NCI-H446 (cell line): ENCODE measurements around the gene CCDC137.

Source experiments
- DNase-seq, 2 experiments: peaks; one replicate each; lab custom pipeline; 2025; lab: John Stamatoyannopoulos, UW

Gene CCDC137

DNA sequence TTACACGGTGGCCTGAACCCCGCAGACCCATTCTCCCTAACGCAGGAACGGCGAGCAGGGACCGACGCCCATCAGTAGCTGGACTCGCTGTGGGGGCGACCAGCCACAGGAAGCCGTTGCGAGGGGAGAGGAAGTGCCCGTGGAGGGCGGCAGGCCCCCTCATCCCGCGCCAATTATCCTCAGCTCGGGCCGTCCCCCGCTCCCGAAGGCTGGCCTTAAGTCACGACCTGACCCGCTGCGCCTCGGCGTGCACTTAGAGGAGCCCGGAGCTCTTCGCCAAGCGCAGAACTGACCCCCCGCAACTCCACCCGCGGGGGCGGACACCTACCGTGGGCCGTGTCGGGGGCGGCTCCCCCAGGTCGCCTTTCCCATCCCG is 16.7 kb downstream of the CCDC137 start:
- peak in 1 of 2 experiments; percentile 56 for DNase-seq

DNA sequence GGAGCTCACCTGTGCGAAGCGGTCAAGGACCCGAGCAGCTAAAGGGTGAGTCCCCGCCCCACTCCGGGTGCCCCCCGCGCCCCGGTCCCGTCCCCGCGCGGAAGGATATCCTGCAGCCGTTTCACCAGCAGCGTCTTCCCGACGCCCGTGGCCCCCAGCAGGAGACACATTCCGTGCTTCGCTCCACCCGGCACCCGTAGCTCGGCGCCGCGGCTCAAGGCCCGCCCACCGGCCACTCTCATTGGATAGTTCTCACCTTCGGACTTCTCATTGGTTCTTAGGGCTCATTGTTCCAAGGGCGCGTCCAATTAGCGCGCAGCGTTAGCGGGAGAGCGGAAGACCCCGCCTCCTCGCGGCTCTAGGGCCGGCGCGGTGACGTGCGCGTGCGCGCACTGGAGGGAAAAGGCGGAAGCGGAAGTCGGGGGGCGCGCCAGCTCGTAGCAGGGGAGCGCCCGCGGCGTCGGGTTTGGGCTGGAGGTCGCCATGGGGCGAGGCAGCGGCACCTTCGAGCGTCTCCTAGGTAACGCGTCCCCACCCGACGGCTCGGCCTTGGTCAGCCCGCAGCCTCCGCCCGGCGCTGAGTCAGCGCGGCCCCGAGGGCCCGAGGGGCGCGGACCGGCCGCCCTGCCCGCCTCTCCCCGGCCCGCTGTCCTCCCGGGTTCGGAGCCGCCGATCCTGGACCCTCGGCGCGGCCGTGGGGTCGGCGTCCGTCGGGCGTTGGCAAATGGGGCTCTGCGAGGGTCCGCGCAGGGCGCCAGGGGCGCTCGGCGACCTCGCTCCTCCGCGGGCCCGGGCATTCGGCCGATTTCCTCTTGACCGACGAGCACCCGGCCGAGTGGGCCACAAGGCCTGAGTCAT is 17.3 kb downstream of the CCDC137 start, which contains the start of the genes ARL16 and HGS:
ARL16 (minus strand) TSS at position 214 of the 858 bp plus-strand sequence; CDS start at position 170, 44 bp downstream.
HGS (plus strand) TSS at position 428 of the 858 bp plus-strand sequence; CDS start at position 484, 56 bp downstream.
- peak; percentile 98 to 100 for DNase-seq

DNA sequence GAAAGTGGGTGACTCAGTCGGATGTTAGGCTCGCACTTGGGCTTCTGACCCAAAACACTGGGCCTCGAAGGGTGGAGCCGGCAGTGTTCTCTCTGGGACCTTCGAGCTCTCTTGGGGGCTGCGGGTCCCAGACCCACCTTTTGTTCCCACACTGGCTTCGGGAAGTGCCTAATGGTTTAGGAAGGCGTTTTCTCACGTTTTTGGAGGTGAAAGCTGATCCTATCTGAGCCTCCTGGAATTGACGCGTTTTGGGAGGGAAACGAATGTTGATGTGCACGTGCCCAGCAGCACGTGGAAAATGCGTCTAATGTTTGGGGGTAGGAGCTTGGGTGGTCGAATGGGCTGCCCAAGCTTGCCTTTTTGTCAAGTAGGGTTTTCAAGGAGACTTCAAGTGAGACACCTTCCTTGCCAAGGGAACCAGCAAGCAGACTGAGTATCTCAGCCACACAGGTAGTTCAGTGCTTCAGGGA is 17.9 kb downstream of the CCDC137 start:
- no peak for DNase-seq

DNA sequence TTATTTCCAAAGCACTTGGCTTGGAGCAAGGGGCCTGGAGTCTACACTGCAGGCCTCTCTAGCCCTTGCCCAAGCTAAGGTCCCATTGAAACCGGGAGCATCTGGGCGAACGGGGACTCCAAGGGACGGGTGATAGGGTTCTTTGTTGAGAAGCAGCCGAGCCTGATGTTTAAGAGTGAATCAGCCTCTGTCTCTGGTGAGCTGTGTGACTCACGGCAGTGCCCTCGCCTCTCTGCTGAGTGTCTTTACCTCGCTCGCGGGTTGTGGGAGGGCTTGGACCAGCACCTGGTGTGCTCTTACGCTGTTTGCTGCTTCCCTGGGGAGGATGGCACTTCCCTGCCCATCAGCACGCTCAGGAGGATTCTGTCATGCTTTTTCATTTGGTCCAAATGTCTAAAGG is 18.6 kb downstream of the CCDC137 start:
- no peak for DNase-seq

DNA sequence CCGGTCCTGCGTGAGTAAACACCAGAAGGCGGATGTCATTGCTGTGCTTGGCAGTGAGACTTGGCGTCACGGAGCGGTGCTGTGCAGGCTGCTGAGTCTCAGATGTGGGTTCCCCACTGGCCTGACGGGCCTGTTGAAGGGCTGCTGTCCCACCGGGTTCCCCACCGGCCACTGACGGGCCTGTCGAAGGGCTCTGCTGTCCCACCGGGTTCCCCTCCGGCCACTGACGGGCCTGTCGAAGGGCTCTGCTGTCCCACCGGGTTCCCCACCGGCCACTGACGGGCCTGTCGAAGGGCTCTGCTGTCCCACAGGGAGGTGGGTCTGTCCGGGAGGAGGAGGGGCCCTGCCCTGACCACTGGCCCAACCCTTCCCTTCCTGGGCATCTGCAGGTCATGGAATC is 20.1 kb downstream of the CCDC137 start:
- no peak for DNase-seq

DNA sequence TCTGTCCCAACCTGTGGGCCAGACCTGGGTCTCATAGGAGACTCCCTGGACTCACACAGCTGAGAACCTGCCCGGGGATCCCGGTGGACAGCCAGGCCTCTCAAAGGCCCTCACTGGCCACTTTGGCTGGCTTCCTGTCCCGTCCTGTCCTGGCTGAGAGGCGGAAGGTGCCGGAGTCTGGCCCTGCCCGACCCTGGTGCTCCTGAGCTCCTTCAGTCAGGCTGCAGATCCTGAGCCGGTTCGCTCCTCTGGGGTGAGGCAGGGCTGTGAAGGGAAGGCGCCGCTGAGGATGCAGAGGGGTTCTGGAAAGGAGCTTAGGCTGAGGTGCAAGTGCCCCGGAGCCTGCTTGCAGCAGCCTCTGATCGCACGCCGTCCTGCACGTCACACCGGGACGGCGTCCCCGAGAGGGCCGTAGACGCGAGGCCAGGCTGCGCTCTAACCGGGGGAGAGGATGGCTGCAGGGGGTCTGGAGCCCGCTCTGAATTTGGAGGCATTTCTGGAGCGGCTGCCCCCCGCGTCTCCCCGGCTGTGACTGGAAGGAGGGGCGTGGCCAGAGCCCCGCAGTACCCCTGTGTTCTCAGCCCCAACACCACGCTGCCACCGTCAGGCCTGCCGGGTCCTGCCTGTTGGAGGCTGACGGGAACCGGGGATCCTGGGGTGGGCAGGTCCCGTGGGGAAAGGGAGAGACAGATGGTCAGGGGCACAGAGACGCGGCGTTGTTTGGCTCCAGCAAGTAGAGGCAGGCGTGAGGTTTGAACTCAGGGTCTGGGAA is 21.4 kb downstream of the CCDC137 start:
- no peak for DNase-seq

DNA sequence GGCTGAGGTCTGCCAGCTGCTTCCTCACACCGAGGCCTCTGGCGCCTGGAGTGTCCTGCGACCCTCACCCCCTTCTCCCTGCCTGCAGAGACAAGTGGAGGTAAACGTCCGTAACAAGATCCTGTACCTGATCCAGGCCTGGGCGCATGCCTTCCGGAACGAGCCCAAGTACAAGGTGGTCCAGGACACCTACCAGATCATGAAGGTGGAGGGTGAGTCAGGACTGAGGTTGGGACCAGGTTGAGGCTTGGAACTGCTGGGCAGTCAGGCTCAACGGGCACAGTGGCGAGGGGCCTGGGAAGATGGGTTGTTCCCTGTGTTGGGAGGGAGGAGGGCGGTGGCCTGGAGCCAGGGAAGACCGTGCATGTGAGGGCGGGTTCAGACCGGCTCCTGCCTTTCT is 22.1 kb downstream of the CCDC137 start:
- DNase-seq, result no peak

DNA sequence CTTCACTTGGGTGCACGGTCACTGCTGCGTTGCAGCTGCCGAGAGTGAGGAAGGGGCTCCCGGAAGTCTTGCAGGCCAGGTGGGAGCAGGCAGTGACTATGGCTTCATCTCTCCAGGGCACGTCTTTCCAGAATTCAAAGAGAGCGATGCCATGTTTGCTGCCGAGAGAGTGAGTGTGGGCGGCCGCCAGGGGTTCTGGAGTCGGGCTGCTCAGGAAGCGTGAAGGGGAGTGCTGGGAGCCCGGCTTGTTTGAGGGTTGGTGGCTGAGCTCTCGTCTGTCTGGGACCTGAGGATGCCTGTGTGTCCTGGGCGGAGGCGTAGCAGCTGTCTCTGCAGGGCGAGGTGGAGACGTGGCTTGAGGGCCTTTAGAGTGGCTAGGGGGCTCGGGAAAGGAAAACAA is 23.5 kb downstream of the CCDC137 start:
- DNase-seq, result no peak

DNA sequence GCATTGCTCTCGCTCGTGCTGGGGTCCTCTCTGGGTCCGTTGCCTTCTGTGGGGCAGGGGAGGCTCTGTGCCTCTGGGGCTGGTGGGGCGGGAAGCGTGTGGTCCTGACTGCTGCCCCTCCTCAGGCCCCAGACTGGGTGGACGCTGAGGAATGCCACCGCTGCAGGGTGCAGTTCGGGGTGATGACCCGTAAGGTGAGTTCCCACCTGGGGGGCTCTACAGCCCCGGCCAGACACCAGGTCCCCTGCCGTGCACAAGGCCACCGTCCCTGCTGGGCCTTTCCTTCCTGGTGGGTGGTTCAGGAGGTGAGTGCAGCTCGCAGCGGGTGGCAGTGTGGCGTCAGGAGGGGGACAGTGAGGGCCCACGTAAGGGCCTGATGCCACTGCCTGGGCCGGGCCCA is 24.0 kb downstream of the CCDC137 start:
- no peak for DNase-seq

DNA sequence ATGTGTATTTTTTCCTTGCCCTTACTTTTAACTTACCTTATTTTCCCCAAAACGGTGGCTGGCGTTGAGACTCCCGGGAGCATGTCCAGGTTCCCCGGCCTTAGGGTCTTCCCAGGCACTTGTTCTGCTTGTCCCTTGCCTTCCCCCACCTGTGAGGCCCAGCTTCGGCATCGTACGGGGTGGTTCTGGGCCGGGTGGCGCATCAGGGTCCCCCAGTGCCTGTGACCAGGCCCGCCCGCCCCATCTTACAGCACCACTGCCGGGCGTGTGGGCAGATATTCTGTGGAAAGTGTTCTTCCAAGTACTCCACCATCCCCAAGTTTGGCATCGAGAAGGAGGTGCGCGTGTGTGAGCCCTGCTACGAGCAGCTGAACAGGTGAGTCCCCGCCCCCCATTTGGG is 24.7 kb downstream of the CCDC137 start:
- no peak for DNase-seq

DNA sequence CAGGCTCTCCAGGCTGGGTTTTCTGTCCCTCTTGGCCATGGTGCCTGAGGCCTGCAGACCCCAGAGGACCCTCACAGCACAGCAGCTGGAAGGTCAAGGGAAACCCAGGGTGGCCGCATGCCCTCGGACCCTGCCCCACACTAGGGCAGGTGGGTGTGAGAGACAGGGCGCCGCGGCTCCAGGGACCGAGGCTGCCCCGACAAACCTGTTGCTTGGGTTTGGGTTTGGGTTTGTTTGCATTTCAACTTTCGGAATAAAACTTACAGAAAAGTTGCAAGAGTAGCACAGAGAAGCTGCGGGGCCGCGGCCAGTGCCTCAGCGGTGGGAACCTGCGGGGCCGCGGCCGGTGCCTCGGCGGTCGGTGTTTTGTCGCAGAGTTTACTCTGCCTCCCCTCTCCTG is 25.1 kb downstream of the CCDC137 start:
- DNase-seq, result no peak

DNA sequence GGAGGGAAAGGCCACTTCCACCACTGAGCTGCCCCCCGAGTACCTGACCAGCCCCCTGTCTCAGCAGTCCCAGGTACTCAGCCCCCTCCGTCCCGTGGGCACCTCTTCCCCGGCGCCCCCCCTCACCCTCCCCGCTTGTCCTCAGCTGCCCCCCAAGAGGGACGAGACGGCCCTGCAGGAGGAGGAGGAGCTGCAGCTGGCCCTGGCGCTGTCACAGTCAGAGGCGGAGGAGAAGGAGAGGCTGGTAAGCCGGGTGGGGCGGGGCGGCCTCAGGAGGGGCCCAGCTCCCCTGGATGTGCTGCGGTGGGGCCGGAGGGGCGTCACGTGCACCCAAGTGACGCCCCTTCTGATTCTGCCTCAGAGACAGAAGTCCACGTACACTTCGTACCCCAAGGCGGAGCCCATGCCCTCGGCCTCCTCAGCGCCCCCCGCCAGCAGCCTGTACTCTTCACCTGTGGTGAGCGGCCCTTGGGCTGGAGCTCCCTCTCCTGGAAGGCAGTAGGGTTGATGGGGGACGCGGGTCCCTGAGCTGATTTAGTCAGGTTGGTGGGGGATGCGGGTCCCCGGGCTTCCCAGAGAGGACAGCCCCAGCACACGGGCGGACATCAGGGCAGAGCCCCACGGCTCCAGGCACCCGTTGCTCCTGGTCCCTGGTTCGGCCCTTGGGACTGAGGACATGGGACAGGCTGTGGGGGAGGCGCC is 27.1 kb downstream of the CCDC137 start:
- DNase-seq, result no peak

DNA sequence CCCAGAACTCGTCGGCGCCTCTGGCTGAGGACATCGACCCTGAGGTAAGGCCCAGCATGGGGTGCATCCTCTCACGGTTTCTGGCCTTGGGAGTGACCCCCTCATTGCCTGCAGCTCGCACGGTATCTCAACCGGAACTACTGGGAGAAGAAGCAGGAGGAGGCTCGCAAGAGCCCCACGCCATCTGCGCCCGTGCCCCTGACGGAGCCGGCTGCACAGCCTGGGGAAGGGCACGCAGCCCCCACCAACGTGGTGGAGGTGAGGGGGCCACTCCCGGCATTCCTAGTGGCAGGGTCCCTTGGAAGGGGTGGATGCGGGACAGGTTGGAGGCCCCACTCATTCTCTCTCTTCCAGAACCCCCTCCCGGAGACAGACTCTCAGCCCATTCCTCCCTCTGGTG is 28.3 kb downstream of the CCDC137 start:
- no peak for DNase-seq

DNA sequence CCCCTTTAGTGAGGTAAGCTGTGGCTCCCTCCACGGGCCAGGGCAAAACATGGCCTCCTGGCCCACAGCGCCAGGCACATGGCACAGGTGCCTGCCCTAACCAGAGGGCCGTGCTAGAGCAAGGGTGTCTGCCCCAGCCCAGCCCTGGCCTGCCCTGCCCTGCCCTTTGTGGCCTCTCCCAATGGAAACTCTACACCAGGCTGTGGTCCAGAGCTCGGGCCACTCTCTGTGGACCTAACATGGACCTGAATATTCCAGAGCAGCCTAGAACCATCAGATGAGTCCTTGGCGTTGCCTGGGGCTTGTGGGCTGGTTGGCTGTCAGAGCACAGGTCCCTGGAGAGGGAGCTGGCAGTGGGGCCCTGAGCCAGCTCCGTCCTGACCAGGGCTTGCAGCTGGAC is 28.7 kb downstream of the CCDC137 start:
- no peak for DNase-seq

DNA sequence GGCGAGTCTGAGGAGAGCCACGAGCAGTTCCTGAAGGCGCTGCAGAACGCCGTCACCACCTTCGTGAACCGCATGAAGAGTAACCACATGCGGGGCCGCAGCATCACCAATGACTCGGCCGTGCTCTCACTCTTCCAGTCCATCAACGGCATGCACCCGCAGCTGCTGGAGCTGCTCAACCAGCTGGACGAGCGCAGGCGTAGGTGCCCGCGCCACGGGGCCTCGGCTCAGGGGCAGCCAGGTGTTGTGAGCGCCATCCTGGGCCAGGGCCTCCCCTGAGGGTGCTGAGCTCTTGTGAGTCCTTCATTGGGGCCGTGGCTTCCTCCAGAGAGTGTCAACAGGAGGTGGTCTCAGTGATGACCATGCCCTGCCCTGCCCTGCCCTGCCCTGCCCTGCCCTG is 29.3 kb downstream of the CCDC137 start:
- DNase-seq, result no peak

DNA sequence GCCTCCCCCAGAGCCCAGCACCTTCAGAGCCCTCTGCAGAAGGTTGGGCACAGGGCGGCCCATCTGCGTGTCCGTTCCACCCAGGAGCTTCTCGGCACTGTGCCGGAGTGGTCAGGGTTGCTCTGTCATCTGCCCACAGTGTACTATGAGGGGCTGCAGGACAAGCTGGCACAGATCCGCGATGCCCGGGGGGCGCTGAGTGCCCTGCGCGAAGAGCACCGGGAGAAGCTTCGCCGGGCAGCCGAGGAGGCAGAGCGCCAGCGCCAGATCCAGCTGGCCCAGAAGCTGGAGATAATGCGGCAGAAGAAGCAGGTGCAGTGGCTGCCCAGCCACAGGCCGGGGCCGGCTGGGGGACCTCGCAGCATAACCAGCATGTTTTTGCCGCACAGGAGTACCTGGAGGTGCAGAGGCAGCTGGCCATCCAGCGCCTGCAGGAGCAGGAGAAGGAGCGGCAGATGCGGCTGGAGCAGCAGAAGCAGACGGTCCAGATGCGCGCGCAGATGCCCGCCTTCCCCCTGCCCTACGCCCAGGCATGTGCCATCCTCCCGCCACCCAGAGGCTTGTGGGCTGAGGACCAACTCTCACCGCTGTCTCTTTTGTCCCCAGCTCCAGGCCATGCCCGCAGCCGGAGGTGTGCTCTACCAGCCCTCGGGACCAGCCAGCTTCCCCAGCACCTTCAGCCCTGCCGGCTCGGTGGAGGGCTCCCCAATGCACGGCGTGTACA is 29.8 kb downstream of the CCDC137 start:
- no peak for DNase-seq

DNA sequence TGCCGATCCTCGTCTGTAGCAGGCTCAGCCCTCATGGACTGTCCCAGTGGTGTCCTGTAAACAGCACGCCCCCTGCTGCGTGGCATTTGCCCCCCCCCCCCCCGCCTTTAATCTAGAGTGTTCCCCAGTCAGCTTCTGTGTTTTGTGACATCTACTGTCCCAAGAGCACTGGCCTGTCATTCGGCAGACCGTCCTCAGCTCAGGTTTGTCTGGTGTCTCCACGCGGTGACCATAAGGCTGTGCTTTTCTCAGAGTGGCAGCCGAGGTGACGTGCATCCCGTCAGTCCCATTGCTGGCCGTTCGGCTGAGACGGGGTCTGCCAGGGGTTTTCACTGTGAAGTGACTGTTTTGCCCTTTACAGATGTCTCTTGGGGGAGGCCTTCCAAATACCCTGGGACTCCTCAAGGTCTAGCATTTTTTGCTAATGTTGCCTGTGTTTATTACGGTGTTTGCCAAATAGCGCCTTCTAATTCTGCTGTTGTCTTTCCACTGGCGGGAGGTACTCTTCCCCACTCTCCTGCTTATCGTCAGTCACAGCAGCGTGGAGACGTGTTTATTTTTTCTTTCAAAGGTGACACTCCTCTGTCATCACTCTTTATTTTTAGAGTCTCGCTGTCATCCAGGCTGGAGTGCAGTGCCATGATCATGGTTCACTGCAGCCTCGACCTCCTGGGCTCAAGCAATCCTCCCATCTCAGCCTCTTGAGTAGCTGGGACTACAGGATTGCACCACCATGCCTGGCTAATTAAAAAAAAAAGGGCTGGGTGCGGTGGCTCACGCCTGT is 30.9 kb downstream of the CCDC137 start:
- DNase-seq, result no peak

DNA sequence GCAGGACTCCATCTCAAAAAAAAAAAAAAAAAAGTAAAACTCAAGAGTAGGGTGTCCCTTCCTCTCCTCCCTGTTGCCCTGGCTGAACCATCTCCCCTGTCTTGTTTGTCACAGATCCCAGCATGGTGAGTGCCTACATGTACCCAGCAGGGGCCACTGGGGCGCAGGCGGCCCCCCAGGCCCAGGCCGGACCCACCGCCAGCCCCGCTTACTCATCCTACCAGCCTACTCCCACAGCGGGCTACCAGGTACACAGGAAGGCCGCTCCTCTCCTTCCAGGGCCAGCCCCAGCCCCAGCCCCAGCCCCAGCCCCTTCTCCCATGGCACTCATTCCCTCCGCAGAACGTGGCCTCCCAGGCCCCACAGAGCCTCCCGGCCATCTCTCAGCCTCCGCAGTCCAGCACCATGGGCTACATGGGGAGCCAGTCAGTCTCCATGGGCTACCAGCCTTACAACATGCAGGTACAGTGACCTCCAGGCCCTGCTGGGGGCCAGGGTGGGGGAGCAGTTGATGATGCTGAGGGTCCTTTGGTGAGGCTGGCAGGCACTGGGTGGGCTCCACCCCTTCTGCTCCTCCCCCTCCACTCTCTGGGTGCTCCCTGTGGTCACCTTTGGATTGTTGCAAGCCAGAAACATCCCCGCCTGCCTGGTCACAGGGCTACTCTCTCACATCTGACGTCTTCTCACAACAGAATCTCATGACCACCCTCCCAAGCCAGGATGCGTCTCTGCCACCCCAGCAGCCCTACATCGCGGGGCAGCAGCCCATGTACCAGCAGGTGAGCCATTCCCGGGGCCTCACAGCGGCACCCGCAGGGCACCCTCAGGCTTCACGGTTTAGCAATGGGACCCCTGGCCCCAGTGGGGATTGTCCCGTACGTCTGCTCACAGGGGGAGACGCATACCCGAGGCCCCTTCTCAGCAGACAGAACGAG is 34.1 kb downstream of the CCDC137 start:
- no peak for DNase-seq

DNA sequence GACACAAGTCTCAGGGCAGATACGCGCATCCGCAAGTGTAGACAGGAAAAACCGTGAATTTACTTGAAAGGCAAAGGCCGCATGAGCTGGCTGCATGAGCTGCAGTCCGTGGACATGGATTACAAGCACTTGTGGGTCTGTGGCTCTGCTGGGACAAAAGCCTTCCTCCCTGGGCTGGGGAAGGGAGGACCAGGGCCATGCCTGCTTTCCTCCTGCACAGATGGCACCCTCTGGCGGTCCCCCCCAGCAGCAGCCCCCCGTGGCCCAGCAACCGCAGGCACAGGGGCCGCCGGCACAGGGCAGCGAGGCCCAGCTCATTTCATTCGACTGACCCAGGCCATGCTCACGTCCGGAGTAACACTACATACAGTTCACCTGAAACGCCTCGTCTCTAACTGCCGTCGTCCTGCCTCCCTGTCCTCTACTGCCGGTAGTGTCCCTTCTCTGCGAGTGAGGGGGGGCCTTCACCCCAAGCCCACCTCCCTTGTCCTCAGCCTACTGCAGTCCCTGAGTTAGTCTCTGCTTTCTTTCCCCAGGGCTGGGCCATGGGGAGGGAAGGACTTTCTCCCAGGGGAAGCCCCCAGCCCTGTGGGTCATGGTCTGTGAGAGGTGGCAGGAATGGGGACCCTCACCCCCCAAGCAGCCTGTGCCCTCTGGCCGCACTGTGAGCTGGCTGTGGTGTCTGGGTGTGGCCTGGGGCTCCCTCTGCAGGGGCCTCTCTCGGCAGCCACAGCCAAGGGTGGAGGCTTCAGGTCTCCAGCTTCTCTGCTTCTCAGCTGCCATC is 34.9 kb downstream of the CCDC137 start:
- DNase-seq, result no peak
